ENCODE data around the gene STMND1.

The STMND1 gene

GRCh38 chr6:17157617-17158016 lies 55.8 kb downstream of the STMND1 start:
- DNase-seq (ENCODE audit: insufficient read length, low spot score) (no peak), FAIRE-seq (no peak)

GRCh38 chr6:17159240-17159639 lies 57.4 kb downstream of the STMND1 start:
- DNase-seq (ENCODE audit: insufficient read length, low spot score) (no peak), FAIRE-seq (no peak)

- DNase-seq (ENCODE audit: insufficient read length, low spot score) (no peak), FAIRE-seq (no peak)
Observed at GRCh38 chr6:17161076-17161475, 59.2 kb downstream of the STMND1 start.

GRCh38 chr6:17165383-17165782 lies 63.5 kb downstream of the STMND1 start:
- no peak for DNase-seq (ENCODE audit: insufficient read length, low spot score)
- FAIRE-seq: no peak

- FAIRE-seq (no peak), DNase-seq (ENCODE audit: insufficient read length, low spot score) (no peak)
Observed at GRCh38 chr6:17167327-17167979, 65.6 kb downstream of the STMND1 start.

GRCh38 chr6:17169291-17169690 lies 67.4 kb downstream of the STMND1 start:
- FAIRE-seq: no peak
- DNase-seq (ENCODE audit: insufficient read length, low spot score): no peak

- no peak for DNase-seq (ENCODE audit: insufficient read length, low spot score)
- no peak for FAIRE-seq
Observed at GRCh38 chr6:17169711-17170110, 67.9 kb downstream of the STMND1 start.

- FAIRE-seq: no peak
Observed at GRCh38 chr6:17172836-17173470, 71.1 kb downstream of the STMND1 start.

GRCh38 chr6:17178326-17178725 lies 76.5 kb downstream of the STMND1 start:
- no peak for DNase-seq (ENCODE audit: insufficient read length, low spot score)
- no peak for FAIRE-seq

More at GRCh38 chr6:17172836-17173470, 71.1 kb downstream of the STMND1 start:
- DNase-seq (ENCODE audit: insufficient read length, low spot score): no peak

- DNase-seq (ENCODE audit: insufficient read length, low spot score) (no peak), FAIRE-seq (no peak)
Observed at GRCh38 chr6:17178754-17179529, 77.1 kb downstream of the STMND1 start.

GRCh38 chr6:17179530-17180073 lies 77.8 kb downstream of the STMND1 start:
- FAIRE-seq (no peak), DNase-seq (ENCODE audit: insufficient read length, low spot score) (no peak)

All from GM19239 (cell line).